ENCODE measurements around the gene COX6B2.

Gene COX6B2

GRCh38 chr19:55383279-55384130, 29.0 kb upstream of the COX6B2 start:
- DNase-seq (ENCODE audit: low read depth in 2 of 2): peak in 1 of 2 donors; percentile 55

- DNase-seq (ENCODE audit: low read depth in 2 of 2): no peak
Measured at GRCh38 chr19:55382522-55383054, 28.1 kb upstream of the COX6B2 start.

DNA sequence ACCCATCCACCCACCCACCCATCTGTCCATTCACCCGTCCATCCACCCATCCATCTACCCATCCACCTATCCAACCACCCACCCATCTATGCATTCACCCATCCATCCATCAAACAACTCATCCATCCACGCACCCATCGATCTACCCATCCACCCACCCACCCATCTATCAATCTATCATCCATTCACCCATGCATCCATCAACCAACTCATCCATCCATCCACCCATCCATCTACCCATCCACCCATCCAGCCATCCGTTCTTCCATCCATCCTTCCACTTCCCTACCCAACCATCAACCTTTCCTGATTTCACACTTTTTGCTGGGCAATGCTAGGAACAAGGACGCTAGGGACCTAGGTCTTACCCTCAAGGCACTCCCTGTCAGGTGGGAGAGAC, 27.5 kb upstream of the COX6B2 start:
- no peak for DNase-seq (ENCODE audit: low read depth in 2 of 2)

GRCh38 chr19:55379174-55379573, 24.7 kb upstream of the COX6B2 start:
- no peak for DNase-seq (ENCODE audit: low read depth in 2 of 2)

DNA sequence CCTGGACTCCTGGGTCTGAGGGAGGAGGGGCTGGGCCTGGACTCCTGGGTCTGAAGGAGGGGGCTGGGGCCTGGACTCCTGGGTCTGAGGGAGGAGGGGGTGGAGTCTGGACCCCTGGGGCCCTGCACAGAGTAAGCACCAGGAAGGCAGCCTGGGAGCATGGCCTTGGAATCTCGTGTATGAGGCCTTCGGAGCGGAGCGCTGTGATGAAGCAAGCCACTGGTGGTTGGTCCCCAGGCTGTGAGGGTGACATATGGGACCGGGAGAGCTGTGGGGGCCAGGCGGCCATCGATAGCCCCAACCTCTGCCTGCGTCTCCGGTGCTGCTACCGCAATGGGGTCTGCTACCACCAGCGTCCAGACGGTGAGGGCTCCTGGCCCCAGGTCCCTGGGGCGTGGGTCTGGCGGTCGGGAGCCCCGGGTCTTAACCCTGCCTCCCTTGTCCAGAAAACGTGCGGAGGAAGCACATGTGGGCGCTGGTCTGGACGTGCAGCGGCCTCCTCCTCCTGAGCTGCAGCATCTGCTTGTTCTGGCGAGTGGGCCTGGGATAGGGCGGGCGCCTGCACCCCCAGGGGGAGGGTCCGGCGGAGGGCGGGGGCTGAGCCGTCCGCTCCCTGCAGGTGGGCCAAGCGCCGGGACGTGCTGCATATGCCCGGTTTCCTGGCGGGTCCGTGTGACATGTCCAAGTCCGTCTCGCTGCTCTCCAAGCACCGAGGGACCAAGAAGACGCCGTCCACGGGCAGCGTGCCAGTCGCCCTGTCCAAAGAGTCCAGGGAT, 23.0 kb upstream of the COX6B2 start:
- DNase-seq (ENCODE audit: low read depth in 2 of 2): no peak

DNA sequence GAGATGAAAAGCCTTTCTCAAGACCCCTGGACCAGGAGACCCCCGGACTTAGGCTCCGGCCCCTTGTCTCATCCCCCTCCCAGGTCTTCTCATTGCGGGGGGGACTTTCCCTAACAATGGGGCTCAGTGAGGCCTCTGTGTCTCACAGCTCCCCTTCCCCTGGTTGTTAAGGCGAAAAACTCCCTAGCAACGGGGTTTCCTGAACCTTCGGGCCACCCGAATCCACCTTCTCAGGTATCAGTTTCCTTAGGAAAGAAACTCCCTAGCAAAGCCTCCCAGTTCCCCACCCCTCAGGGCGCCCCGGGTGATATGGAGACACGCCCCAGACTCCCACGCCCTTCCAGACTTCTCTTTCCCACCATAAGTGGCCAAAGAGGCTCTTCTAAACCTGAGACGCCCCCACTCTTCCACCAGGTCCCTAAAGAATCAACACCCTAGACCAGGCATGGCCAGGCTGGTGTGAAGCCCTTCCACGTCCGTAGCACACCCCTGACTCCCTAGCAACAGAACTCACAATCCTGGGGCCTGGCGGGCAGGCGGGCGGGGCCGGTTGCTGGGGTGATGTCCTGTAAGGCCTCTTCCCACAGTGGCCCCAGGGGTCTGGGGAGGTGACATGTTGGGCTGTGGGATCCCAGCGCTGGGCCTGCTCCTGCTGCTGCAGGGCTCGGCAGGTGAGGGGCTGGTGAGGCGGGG, 21.9 kb upstream of the COX6B2 start, which contains the start of gene TMEM190:
Gene TMEM190, plus strand, starts transcription at position 586 of the 693 bp plus-strand sequence. Its CDS starts 28 bp downstream, at position 614.
- DNase-seq (ENCODE audit: low read depth in 2 of 2): no peak

DNA sequence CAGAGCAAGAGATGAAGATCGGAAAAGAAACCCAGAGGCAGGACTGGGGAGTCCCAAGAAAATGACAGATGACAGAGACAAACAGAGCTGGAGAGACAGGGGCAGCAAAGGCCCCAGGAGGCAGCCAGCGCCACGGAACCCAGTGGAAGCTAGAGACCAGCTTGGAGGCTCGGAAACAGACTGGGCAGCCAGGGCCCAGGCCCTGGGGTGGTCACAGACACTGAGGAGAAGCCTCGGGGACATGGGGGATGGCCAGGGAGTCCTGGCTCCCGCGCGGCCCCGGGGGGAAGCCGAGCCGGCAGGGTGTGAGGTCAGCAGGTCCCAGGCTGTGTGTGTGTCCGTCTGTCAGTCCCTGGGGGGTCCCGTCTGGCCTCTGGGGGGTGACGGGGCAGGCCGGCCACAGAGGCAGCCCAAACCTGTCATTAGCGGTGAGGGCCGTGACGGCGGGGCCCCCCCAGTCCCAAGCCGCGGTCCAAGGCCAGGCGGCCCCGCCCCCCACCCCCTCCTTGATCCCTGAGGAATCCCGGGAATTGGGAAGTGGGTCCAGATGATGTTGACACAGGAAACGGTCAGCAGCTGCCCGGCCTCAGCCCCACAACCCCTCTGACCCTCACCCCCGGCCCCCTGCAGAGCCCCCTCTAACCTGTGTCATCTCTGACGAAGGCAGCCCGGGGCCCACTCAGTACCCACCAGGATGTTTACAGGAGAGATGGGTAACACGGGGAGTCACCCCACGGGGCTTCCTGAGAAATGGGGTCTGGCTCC, 19.7 kb upstream of the COX6B2 start:
- DNase-seq (ENCODE audit: low read depth in 2 of 2): no peak

GRCh38 chr19:55373306-55373992, 18.9 kb upstream of the COX6B2 start:
- no peak for DNase-seq (ENCODE audit: low read depth in 2 of 2)

DNA sequence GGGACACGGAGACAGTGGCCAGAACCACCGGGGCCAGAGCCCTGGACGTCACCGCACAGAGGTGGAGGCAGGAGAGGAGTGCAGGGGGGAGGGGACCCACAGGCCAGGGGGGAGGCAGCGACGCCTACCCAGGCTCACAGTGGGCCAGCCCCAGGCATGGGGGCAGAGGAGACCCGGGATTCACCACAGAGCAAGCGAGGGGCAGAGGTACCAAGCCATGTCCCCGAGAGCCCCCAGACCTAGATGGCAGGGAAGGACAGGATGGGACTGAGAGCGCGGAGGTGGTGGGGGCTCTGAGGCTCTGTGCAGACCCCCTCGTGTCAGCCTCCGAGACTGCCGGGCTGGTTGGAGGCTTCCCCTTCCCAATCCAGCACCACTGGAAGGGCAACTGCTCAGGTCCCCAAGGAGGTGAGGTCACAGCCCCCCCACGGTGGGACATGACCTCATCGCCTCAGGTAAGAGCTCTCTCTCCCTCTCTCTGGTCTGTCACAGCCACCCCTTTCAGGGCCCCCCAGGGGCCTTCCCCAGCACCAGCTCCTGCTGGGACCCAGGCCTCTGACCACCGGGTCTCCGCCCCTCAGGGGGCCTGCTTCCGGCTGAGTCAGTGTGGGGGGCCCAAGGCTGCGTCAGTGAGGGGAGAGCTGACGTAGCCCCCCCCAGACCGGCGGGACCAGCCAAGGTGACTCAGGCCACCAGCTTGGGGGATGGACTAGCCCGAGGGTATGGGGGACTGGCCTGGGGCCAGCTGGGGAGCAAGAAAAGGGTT, 18.0 kb upstream of the COX6B2 start:
- peak in 1 of 2 donors; percentile 64 for DNase-seq (ENCODE audit: low read depth in 2 of 2)

DNA sequence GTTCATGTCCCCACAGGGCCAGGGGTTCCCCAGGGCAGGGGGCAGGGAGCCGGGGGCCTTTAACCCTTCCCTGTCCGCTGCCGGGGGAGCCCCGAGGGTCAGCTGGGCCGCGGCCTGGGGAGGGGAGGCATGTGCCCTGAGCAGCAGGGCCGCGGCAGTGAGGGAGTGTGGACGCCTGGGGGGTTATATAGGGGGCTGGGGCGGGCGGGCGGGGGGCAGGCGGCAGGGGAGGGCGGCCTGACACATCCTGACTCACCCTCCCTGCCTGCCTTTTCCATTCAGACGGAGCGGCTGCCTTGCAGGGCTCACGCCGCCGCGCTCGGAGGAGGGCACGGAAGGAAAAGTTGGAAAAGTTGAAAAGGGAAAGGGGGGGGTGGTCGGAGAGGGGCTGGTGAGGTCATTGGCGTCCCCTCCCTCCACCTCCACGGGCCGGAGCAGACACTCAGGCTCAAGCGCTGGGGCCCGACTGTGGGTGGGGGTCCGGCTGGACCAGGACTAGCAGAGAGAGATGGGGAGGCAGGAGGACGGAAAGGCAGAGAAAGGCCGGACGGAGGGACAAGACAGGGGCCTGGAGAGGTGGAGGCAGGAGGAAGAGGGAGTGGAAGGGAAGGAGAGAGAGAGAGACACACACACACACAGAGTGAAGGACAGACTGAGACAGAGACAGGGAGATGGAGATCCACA, 15.9 kb upstream of the COX6B2 start, which contains the start of gene IL11:
Gene IL11, minus strand, starts transcription at position 159 of the 684 bp plus-strand sequence. Its CDS starts 153 bp downstream, at position 6.
- no peak for DNase-seq (ENCODE audit: low read depth in 2 of 2)

GRCh38 chr19:55369653-55370304, 15.3 kb upstream of the COX6B2 start:
- DNase-seq (ENCODE audit: low read depth in 2 of 2): peak in 1 of 2 donors; percentile 31

- DNase-seq (ENCODE audit: low read depth in 2 of 2): no peak
Measured at GRCh38 chr19:55368701-55369563, 14.4 kb upstream of the COX6B2 start.

DNA sequence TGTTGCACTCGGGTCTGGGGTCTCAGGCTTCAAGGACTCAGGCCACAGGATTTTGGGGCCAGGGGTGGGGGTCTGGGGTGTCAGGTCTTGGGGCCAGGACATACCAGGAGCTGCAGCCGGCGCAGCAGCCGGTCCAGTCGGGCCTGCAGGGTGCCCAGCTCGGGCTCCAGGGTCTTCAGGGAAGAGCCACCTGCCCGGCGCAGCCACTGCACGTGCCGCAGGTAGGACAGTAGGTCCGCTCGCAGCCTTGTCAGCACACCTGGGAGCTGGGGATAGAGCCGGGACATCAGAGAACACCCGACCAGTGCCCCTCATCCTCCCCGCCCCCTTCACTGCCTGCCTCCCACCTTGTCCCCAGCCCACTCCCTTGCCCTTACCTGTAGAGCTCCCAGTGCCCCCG, 13.6 kb upstream of the COX6B2 start:
- DNase-seq (ENCODE audit: low read depth in 2 of 2): no peak

DNA sequence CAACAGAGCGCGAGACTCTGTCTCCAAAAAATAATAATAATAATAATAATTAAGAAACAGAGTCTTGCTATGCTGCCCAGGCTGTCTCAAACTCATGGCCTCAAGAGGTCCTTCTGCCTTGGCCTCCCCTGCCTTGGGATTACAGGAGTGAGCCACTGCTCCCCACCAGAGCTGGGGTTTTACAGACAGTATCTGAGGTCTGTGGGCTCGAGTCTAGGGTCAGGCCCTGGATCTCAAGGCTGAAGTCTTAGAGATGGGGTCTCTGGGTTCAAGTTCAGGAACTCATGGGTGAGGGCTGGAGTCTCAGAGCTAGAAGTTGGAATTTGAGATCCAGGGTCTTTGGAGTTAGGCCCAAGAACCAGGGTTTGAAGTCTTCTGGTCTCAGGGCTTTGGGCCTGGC, 12.3 kb upstream of the COX6B2 start:
- no peak for DNase-seq (ENCODE audit: low read depth in 2 of 2)

DNA sequence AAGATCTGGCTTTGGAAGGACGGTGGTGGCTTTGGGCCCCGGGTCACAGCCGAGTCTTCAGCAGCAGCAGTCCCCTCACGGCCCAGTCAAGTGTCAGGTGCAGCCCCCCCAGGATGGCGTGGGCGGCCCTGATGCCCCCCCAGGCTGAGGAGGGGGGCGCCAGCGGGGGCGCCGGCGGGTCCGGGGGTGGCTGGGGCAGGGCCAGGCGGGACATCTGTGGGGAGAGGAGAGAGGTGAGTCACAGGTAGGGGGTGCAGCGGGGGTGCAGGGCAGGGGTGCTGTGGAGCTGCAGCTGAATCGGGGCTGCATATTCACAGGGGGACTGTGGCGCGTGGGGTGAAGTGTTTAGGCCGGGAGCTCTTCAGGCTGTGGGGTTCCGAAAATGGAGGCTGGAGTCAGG, 11.4 kb upstream of the COX6B2 start:
- DNase-seq (ENCODE audit: low read depth in 2 of 2): no peak

DNA sequence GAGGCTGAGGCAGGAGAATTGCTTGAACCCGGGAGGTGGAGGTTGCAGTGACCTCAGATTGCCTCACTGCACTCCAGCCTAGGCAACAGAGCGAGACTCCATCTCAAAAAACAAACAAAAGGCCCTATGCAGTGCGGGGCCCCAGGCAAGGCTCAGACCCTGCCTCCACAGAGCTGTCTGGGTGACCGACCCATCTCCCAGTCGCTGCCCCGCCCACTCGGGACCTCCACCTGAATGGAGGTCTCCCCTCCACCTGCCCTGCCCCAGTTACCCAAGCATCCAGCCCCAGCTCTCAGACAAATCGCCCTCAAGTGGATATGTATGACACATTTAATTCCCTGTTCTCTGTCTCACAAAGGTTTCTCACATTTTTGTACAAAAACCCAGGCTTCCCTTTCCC, 10.7 kb upstream of the COX6B2 start:
- no peak for DNase-seq (ENCODE audit: low read depth in 2 of 2)

GRCh38 chr19:55362990-55363716, 8.6 kb upstream of the COX6B2 start, which contains the start of gene GARIN5B:
GARIN5B (minus strand) TSS chr19:55363260; CDS start chr19:55363066, 194 bp downstream.
- DNase-seq (ENCODE audit: low read depth in 2 of 2): no peak
